ENCODE measurements around the gene CYS1.

Gene CYS1

GRCh38 chr2:10072656-10073480, 7.3 kb downstream of the CYS1 start:
- peak; percentile 53 to 60 (median 58) for DNase-seq (ENCODE audit: low read depth in 4 of 4, low spot score in 1 of 4)

- no peak for DNase-seq (ENCODE audit: low read depth in 4 of 4, low spot score in 1 of 4)
Observed at GRCh38 chr2:10071595-10071994, 8.6 kb downstream of the CYS1 start.

- DNase-seq (ENCODE audit: low read depth in 4 of 4, low spot score in 1 of 4), result no peak
Observed at GRCh38 chr2:10071176-10071575, 9.0 kb downstream of the CYS1 start.

- no peak for DNase-seq (ENCODE audit: low read depth in 4 of 4, low spot score in 1 of 4)
Observed at GRCh38 chr2:10067881-10068280, 12.3 kb downstream of the CYS1 start.

GRCh38 chr2:10067330-10067729, 12.9 kb downstream of the CYS1 start:
- no peak for DNase-seq (ENCODE audit: low read depth in 4 of 4, low spot score in 1 of 4)

GRCh38 chr2:10065773-10066055, 14.5 kb downstream of the CYS1 start:
- DNase-seq (ENCODE audit: low read depth in 4 of 4, low spot score in 1 of 4), result no peak

GRCh38 chr2:10064932-10065772, 15.1 kb downstream of the CYS1 start:
- DNase-seq (ENCODE audit: low read depth in 4 of 4, low spot score in 1 of 4), result no peak

GRCh38 chr2:10063566-10063965, 16.6 kb downstream of the CYS1 start:
- no peak for DNase-seq (ENCODE audit: low read depth in 4 of 4, low spot score in 1 of 4)

GRCh38 chr2:10062931-10063365, 17.3 kb downstream of the CYS1 start:
- DNase-seq (ENCODE audit: low read depth in 4 of 4, low spot score in 1 of 4), result no peak

- DNase-seq (ENCODE audit: low read depth in 4 of 4, low spot score in 1 of 4), result no peak
Observed at GRCh38 chr2:10061221-10061925, 18.8 kb downstream of the CYS1 start.

- DNase-seq (ENCODE audit: low read depth in 4 of 4, low spot score in 1 of 4), result no peak
Observed at GRCh38 chr2:10059552-10060335, 20.5 kb downstream of the CYS1 start.

GRCh38 chr2:10059016-10059351, 21.2 kb downstream of the CYS1 start:
- DNase-seq (ENCODE audit: low read depth in 4 of 4, low spot score in 1 of 4), result no peak

GRCh38 chr2:10058251-10059015, 21.8 kb downstream of the CYS1 start:
- DNase-seq (ENCODE audit: low read depth in 4 of 4, low spot score in 1 of 4), result no peak

- no peak for DNase-seq (ENCODE audit: low read depth in 4 of 4, low spot score in 1 of 4)
Observed at GRCh38 chr2:10057231-10058107, 22.7 kb downstream of the CYS1 start.

GRCh38 chr2:10056439-10056838, 23.8 kb downstream of the CYS1 start:
- DNase-seq (ENCODE audit: low read depth in 4 of 4, low spot score in 1 of 4), result no peak

GRCh38 chr2:10054976-10055375, 25.2 kb downstream of the CYS1 start:
- DNase-seq (ENCODE audit: low read depth in 4 of 4, low spot score in 1 of 4), result no peak

GRCh38 chr2:10054424-10054823, 25.8 kb downstream of the CYS1 start:
- no peak for DNase-seq (ENCODE audit: low read depth in 4 of 4, low spot score in 1 of 4)

- DNase-seq (ENCODE audit: low read depth in 4 of 4, low spot score in 1 of 4), result no peak
Observed at GRCh38 chr2:10053351-10053750, 26.9 kb downstream of the CYS1 start.

- DNase-seq (ENCODE audit: low read depth in 4 of 4, low spot score in 1 of 4), result no peak
Observed at GRCh38 chr2:10052216-10052615, 28.0 kb downstream of the CYS1 start.

Measured in stimulated activated CD4-positive, alpha-beta T cell treated with anti-CD3 and anti-CD28 coated beads, Interleukin-1b, Interleukin-23, amount 100 ng/mL, for 24 hours (primary cell).